Measurements from ENCODE around the gene RAB37.

- no peak for TF ChIP-seq CTCF (IDR thresholded peaks at IDR 0.05)
- TF ChIP-seq ZMAT4 (CRISPR knock-in tag; IDR thresholded peaks at IDR 0.05): no peak
- no peak for TF ChIP-seq IRF1 (CRISPR knock-in tag; IDR thresholded peaks at IDR 0.05)
- TF ChIP-seq E2F4 (CRISPR knock-in tag; IDR thresholded peaks at IDR 0.05; ENCODE audit: borderline replicate concordance, low read depth): no peak
- no peak for TF ChIP-seq STAT6 (CRISPR knock-in tag; conservative IDR thresholded peaks at IDR 0.05; ENCODE audit: low read depth)
- no peak for TF ChIP-seq ZNF263 (CRISPR knock-in tag; IDR thresholded peaks at IDR 0.05; ENCODE audit: low read depth)
- TF ChIP-seq ATF2 (CRISPR knock-in tag; IDR thresholded peaks at IDR 0.05; ENCODE audit: borderline replicate concordance, low read depth): no peak
- TF ChIP-seq NR2C2 (CRISPR knock-in tag; IDR thresholded peaks at IDR 0.05): no peak
- no peak for TF ChIP-seq ATF3 (CRISPR knock-in tag; conservative IDR thresholded peaks at IDR 0.05)
- no peak for TF ChIP-seq MAX (CRISPR knock-in tag; IDR thresholded peaks at IDR 0.05)
- TF ChIP-seq E2F1 (CRISPR knock-in tag; IDR thresholded peaks at IDR 0.05): no peak
- no peak for TF ChIP-seq MLX (CRISPR knock-in tag; IDR thresholded peaks at IDR 0.05)
Measured at GRCh38 chr17:74698069-74698468, 39.0 kb upstream of the RAB37 start.

All from WTC11 (cell line).